Epithelial cell of esophagus (primary cell): ENCODE measurements around the gene PLAC8.
"Not testable (repeated sequence)": the region's sequence is repeated elsewhere in the genome, so short reads cannot be mapped to it uniquely, and the experiment has no call there.

Source experiments
- DNase-seq: peaks from one replicate; pipeline ENCODE4 v3.0.0; 2010; ENCODE audit warnings: low read depth
- H3K4me3 ChIP-seq: 2 replicates; pipeline ENCODE4 v1.5.1; 2011; ENCODE audit warnings: mild to moderate bottlenecking, low read length, control low read depth
- CTCF ChIP-seq: IDR thresholded peaks from 2 replicates; pipeline ENCODE4 v1.5.1; 2011; ENCODE audit warnings: low read depth, mild to moderate bottlenecking, low read length, control low read depth, inconsistent platforms; ENCODE audit not compliant: insufficient read depth; ENCODE audit errors: missing control alignments

The PLAC8 gene

DNA sequence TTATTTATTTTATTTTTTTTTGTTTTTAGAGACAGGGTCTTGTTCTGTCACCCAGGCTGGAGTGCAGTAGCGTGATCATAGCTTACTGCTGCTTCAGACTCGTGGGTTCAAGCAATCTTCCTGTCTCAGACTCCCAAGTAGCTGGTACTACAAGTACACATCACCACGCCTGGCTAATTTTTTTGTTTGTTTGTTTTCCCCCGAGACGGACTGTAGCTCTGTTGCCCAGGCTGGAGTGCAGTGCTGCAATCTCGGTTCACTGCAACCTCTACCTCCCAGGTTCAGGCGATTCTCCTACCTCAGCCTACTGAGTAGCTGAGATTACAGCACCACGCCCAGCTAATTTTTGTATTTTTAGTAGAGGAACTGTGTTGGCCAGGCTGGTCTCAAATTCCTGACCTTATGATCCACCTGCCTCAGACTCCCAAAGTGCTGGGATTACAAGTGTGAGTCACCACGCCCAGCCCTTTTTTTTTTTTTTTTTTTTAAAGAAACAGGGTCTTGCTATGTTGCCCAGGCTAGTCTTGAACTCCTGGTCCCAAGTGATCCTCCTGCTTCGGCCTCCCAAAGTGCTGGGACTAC lies 47.4 kb downstream of the PLAC8 start:
- DNase-seq = no peak
- no peak for TF ChIP-seq CTCF
- H3K4me3 ChIP-seq = no peak overlapping the region

DNA sequence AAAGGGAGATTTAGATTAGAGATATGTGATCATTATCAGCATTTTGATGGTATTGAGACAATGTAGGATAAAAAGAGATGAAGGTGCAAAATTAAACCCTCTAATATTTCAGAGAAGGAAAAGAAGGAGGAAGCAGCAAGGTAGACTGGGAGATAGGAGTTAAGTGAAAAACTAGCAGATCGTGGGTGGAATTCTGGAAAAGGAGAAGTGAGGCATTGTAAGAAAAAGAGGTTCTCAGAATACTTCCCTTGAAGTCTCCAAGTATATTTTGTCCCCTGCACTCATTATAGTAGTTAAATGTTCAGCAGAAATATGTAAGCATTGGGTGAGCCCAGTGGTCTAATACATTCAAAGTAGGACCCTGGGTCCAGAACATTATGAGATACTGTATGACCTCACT lies 49.3 kb downstream of the PLAC8 start:
- TF ChIP-seq CTCF = no peak
- H3K4me3 ChIP-seq = no peak overlapping the region
- DNase-seq = no peak

DNA sequence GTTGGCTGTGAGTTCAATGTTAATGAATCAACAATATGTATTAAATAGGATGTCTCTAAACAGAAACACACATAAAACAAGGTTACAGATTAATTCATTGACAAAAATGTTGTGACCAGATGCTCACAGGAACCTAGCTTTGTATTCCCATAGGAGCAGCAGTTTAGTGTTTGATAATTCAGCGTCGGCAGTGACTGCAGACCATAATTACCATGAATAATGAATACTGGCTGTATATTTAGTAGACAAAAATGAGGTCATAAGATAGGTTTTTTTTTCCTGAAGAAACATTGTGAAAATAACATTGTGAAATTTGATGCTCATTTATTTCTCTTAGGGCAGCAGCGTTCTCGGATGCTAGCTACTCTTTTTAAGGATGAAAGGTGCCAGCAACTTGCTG lies 51.8 kb downstream of the PLAC8 start:
- no peak for TF ChIP-seq CTCF
- H3K4me3 ChIP-seq = no peak overlapping the region
- no peak for DNase-seq

DNA sequence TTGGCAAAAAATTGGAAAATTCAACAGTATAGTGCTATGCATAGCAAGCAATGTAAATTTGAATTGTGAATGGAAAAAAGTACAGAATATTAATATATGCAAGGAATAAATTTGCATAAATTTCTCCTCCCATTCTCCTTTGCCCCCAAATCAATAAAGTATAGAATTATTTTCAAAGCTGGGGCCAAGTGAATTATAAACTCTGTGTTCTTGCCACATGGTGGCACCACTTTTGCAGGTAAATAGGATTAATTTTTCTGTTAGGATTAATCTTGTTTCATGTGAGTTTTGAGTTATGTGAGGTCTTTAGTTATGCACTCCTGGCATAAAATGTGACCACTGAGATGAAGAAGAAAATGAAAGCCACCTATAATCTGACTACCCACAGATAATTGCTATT lies 59.6 kb downstream of the PLAC8 start:
- DNase-seq = peak; percentile 29
- peak; percentile 42 for TF ChIP-seq CTCF
- no peak overlapping the region for H3K4me3 ChIP-seq

DNA sequence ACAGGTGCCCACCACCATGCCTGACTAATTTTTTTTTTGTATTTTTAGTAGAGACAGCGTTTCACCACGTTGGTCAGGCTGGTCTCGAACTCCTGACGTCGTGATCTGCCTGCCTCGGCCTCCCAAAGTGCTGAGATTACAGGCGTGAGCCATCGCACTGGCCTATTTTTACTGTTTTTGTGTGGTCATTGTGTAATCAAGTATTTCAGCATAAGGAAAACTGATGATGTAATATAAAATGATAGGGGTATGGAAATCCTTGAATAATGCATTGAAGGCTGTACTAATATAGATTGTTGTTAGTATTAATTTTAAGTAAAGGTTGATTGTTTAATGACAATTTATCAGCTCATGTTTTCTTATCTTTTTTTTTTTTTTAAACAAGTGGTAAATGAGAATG lies 65.7 kb downstream of the PLAC8 start:
- H3K4me3 ChIP-seq, DNase-seq: not testable (repeated sequence)

- no peak for TF ChIP-seq CTCF
- H3K4me3 ChIP-seq = no peak overlapping the region
- peak; percentile 27 for DNase-seq
These were observed 67.6 kb downstream of the PLAC8 start for GRCh38 chr4:83046693-83047473.

DNA sequence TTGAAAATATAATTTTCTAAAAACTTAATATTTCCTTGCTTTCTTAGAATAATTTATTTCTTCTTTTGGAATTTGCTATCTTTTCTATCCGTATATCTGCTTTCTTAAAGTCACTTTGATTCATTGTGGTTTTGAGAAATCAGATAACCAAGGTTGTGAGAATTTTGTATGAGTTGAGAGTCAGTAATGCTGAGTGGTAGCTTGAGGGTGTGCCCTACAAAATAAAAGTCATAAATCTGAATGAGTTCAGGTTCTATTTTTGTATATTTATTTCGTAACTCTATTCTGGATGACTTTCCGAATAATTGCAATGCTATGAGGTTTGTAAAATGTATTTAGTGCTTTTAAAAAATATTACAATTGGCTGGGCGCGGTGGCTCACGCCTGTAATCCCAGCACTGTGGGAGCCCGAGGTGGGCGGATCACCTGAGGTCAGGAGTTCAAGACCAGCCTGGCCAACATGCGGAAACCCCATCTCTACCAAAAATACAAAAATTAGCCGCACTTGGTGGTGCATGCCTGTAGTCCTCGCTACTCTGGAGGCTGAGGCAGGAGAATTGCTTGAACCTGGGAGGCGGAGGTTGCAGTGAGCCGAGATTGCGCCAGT lies 70.6 kb downstream of the PLAC8 start:
- TF ChIP-seq CTCF = no peak
- peak; percentile 38 for DNase-seq
- no peak overlapping the region for H3K4me3 ChIP-seq

- H3K4me3 ChIP-seq, DNase-seq: not testable (repeated sequence)
These were observed 71.4 kb downstream of the PLAC8 start for GRCh38 chr4:83043157-83043556.
